GM19438 (cell line): Measurements from ENCODE around the gene SPACA9.

Experiments used
- ATAC-seq: cut with Tn5 transposase; IDR thresholded peaks from one replicate; pipeline ENCODE4 v1.9.1; 2021; ENCODE audit warnings: low read depth; ENCODE audit not compliant: unreplicated experiment

Gene SPACA9

DNA sequence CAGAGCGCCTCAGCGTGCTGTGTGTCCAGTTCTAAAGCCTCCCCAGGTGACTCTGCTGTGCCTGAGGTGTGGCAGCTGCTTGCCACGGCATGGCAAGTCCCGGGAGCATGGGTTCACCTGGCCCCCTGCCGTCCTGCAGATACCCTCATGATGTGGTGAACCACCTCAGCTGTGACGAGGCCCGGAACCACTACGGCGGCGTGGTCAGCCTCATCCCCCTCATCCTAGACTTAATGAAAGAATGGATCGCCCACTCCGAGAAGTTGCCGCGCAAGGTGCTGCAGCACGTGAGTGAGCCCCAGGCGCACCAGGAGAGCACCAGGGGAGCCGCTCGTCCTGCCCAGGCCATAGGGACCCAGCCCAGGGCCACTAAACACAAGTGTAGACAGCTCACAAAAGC is 9.5 kb downstream of the SPACA9 start:
- no peak for ATAC-seq

- no peak for ATAC-seq
Observed at GRCh38 chr9:132892400-132892799, 13.7 kb downstream of the SPACA9 start.

GRCh38 chr9:132894346-132894745 is 15.6 kb downstream of the SPACA9 start:
- ATAC-seq: no peak

DNA sequence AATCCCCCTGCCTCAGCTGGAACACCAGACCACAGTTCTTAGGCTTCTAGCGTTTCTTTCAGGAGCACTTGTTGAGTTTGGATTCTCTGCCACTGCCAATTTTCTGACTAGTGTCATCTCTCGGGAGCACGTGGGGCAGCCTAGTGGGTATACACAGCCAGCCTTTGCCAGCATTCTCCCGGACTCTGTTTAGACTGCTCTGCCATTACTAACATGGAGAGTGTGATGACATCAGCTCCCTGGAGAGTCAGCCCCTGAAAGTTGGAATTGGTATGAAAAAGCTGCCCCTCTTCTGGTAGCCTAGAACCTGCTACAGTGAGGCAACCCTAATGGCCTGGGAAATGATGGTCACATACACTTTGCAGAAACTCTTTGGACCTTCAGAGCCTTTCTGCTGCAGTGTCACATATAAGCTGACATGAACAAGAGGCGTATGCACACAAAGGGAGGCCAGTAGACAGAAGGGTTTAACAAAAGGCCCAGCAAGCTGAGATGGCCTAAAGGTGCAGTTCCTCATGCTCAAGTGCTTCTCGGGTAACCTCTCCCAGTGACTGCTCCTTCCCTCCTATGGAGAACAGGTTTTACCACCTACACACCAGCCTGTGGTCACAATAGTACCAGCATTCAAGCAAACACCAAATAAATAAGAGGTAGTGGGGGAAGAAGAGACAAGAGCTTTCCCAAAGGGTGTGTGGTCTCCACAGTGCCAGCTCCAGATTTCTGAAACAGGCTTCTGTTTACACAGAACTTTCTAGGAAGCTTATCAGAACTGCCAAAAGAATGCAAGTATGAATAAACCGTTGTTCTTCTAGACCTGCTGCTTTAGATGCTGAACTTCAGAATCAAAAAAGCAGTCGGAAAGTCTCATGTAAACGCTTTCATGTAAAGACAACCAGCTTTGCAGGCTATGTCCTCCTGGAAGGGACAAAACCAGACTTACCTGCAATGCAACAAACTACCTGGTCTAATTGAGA is 16.5 kb downstream of the SPACA9 start:
- no peak for ATAC-seq

- ATAC-seq: no peak
Observed at GRCh38 chr9:132896264-132896663, 17.6 kb downstream of the SPACA9 start.

- no peak for ATAC-seq
Observed at GRCh38 chr9:132896906-132897305, 18.2 kb downstream of the SPACA9 start.

GRCh38 chr9:132898051-132898450 is 19.4 kb downstream of the SPACA9 start:
- no peak for ATAC-seq

DNA sequence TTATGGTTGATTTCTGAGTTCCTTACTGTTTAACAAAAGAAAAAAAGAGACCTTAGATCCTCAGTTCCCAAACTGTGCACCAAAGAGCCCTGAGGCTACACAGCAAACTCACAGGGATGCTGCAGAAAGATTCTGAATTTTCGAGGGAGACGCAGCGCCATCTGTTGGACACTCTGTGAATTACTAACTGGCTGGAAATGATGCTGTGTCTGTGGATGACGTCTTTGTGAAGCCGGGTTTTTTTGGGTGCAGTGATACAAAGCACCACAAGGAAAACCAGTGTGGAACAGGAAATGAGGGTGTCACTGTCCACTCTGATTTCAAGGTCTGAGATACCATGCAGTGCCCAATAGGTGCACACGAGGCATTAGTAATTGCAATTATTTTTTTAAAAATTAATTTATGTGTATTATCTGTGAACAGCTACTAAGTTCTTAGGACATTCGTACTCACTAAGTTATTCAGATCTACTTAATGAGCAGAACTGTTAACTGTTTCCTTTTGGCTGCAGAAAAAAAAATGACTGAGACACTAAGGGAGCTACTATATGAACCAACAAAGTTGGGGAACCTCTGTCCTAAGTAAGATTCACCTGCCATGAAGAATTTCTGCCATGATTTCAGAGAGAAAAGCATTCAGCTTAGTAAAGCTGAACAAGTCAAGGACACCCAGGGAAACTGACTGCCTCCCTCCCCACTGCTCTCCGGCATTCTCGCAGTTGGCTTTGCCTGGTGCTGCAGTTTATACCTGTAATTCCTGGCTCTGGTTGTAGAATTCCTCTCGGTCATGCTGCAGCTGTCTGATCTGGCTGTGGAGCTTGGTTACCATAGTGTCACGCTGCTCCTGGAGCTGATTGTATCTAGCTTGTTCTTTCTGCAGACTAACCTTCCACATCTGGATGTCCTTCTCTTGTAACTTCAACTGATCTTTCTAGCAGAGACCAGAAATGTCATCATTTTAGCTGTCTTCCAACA is 23.4 kb downstream of the SPACA9 start:
- ATAC-seq: no peak

DNA sequence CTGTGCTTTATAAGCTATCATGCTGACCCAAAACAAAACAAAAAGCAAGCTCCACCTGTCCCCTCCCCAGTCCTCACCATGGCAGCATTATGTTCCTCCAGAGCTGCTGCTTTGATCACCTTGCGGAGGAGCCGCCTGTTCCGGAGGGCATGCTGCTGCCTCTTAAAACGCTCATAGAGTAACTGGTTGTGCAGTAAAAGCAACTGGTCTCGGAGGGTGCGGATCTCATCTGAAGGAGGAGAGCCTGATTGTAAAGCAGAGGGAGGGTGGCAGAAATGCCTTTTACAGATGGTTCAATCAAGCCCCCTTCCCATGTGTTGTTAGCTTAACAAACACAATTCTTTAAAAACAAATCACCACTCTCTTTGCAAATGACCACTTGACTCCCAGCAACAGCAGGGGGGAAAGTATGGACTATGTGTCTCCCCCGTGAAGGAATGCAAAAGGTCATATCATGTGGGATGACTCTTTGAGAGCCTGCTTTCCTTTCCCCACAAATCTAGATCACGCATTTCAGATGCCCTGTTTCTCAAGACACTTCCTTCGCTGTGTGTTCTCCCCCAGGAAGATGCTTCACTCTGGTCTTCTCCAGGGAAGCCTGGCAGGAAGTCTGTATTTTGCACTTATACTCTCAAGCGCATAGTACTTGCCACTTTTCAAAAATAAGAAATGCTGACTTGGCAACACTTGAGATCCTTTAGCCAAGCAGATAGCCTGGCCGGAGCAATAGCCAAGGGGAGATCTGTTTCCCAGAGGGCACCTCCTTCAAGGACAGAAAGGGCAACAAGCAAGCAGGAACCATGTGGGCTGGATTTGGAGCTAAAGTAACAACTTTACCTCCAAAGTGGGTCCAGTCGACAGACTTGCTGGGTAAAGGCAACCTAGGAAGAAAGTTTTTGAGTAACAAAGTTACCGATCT is 25.1 kb downstream of the SPACA9 start:
- no peak for ATAC-seq

DNA sequence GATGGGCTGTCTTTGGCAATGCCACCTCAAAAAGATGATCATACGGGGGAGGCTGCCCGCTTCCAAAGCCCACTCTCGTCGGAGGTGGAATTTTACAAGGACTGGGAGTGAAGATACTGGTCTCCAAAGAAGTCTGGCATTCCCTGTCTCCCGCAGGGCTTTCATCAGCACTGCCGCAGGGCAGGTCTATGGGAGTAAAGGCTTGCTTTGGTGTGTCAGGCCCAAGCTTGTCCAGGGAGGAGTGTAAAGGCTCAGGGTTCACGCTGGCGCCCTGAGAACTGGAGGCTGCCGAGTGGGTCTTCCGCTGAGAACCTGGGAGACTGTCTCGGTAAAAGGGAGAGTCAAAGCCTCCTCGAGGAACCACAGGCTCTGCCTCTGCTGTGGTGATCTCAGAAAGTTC is 27.0 kb downstream of the SPACA9 start:
- ATAC-seq: no peak

- no peak for ATAC-seq
Observed at GRCh38 chr9:132908635-132909034, 29.9 kb downstream of the SPACA9 start.

DNA sequence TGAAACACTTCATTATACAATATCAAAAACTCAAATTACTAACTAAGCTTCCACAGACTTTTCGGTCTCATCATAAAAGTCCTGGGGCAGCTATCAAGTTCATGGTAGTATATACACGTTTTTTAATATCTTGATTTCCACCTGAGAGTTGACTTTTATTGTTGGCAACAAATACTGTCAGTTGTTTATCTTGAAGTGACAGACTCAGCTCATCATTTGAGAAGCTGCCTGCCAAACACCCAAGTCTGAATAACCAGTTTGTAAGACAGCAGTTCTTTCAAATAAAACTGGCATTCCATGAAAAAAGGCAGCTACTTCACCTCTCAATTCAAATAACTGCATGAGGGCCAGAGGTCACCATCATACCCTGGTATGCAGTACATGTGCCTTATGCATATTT is 30.6 kb downstream of the SPACA9 start:
- no peak for ATAC-seq

- ATAC-seq: no peak
Observed at GRCh38 chr9:132910376-132910775, 31.7 kb downstream of the SPACA9 start.

GRCh38 chr9:132912131-132912530 is 33.4 kb downstream of the SPACA9 start:
- no peak for ATAC-seq

- ATAC-seq: no peak
Observed at GRCh38 chr9:132914924-132915323, 36.2 kb downstream of the SPACA9 start.

DNA sequence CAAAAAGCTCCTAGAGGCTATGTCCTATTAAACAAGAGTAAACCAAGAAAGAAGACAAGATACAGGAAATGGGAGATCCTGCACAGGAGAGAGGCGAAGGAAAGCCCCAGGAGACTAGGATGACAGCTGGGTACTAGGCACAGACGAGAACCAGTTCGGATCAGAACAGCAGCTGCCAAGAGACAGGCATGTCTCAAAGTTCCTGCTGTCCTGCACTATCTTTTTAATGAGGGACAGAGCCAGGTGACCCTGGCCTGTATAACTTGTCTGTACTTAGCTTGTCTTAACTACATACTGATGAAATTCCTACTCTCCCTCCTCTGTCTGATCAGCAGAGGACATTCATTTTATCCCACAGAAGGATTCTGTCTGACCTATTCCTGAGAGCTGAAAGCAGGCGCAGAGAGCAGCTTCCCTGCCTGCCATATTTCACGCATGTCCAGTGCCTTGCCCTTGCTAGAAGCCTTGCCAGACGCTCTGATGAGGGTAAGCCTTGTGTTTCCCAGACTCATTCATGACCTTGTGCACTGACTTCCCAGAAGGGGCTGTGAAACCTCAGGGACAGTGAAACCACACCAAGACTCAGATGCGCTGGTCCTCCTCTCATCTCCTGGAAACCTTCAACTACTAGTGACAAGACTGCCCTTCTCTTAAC is 41.0 kb downstream of the SPACA9 start:
- no peak for ATAC-seq

- no peak for ATAC-seq
Observed at GRCh38 chr9:132923346-132923902, 44.7 kb downstream of the SPACA9 start.

DNA sequence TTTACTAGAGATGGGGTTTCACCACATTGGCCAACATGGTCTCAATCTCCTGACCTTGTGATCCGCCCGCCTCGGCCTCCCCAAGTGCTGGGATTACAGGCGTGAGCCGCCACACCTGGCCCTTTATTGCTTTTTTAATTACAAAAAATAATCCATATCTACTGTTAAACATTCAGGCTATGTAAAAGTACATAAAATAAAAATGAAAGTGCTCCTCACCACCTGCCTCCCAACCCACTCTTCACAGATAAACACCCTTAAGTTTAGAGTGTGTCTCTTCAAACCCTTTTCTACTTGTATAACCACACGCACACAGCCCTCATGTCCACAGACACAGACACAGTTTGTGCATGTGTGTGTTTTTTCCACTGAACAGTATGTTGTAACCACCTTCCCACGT is 49.0 kb downstream of the SPACA9 start:
- no peak for ATAC-seq

DNA sequence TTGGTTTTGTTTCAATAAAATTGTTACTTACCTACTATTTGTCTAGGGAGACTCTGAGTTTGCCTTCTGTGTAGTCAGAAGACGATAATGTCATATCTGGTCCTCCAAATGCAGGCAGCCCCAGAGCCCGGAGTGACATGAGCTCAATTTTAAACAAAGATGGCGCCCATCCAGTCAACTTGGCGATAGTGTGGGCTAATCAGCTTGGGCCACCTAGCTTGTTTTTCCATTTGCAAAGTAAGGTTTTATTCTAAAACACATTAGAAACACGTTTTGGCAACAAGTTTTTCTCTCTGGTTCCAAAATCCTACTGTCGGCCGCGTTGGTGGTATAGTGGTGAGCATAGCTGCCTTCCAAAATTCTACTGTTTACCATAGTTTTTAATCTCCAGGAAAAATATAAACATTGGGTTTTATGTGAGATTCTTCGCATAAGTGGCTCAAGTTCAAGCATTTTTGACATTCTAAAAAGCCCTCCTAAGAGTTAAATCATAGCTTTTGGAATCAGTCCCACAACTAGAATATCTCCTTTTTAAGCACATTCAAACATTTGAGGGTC is 52.6 kb downstream of the SPACA9 start:
- no peak for ATAC-seq
